Liver (tissue), 9 donors: ENCODE data around the gene INO80C. TPM values are rescaled to one million over a fixed set of nuclear protein-coding genes. Genes with fewer than 3 reads are reported as not detected.

ENCODE experiments used
- DNase-seq: peaks from one replicate; pipeline ENCODE4 v3.0.0-alpha.2; 2017; ENCODE audit warnings: low spot score
- H3K27ac ChIP-seq, 2 donors: one replicate each; pipeline ENCODE4 v1.7.0; 2013; ENCODE audit warnings: inconsistent platforms in 2 of 2, low read length in 2 of 2, control low read depth in 1 of 2, low read depth in 1 of 2, mild to moderate bottlenecking in 1 of 2
- H3K27me3 ChIP-seq, 4 donors: one replicate each; pipeline versions ENCODE4 v1.6.1 to v1.7.0; 2013; ENCODE audit warnings: low read length in 3 of 4, inconsistent platforms in 1 of 4, mild to moderate bottlenecking in 1 of 4, moderate library complexity in 1 of 4; ENCODE audit not compliant: control insufficient read depth in 4 of 4, insufficient read depth in 4 of 4
- H3K36me3 ChIP-seq, 4 donors: one replicate each; pipeline versions ENCODE4 v1.6.1 to v1.7.0; 2013; ENCODE audit warnings: low read length in 3 of 4, mild to moderate bottlenecking in 3 of 4, low read depth in 1 of 4, moderate library complexity in 1 of 4; ENCODE audit not compliant: control insufficient read depth in 4 of 4, insufficient read depth in 3 of 4
- H3K4me1 ChIP-seq, 4 donors: one replicate each; pipeline versions ENCODE4 v1.6.1 to v1.7.0; 2013; ENCODE audit warnings: low read length in 3 of 4, mild to moderate bottlenecking in 3 of 4, moderate library complexity in 1 of 4; ENCODE audit not compliant: control insufficient read depth in 4 of 4, insufficient read depth in 4 of 4
- H3K4me3 ChIP-seq, 3 donors: one replicate each; pipeline versions ENCODE4 v1.6.1 to v1.7.0; 2013; ENCODE audit warnings: low read length in 3 of 3, control low read depth in 1 of 3, low read depth in 1 of 3, mild to moderate bottlenecking in 1 of 3
- H3K9ac ChIP-seq, 2 donors: one replicate each; pipeline ENCODE4 v1.7.0; 2013; ENCODE audit warnings: low read length in 2 of 2, mild to moderate bottlenecking in 2 of 2, moderate library complexity in 2 of 2, control low read depth in 1 of 2, low read depth in 1 of 2
- H3K9me3 ChIP-seq, 4 donors: one replicate each; pipeline versions ENCODE4 v1.6.1 to v1.7.0; 2013; ENCODE audit warnings: low read length in 3 of 4; ENCODE audit not compliant: control insufficient read depth in 4 of 4
- EGR1 ChIP-seq, 2 donors: IDR thresholded peaks; 2 replicates each; pipeline ENCODE4 v1.6.1; 2016 to 2018; ENCODE audit warnings: antibody characterized with exemption in 2 of 2, low read depth in 2 of 2
- FOXA1 ChIP-seq: IDR thresholded peaks from 2 replicates; pipeline ENCODE4 v1.6.1; 2016; ENCODE audit warnings: antibody characterized with exemption
- FOXA2 ChIP-seq: IDR thresholded peaks from 2 replicates; pipeline ENCODE4 v1.6.1; 2016; ENCODE audit warnings: antibody characterized with exemption
- GABPA ChIP-seq, 2 donors: IDR thresholded peaks in 1 of 2; conservative IDR thresholded peaks in 1 of 2; 2 replicates each; pipeline ENCODE4 v1.6.1; 2016; ENCODE audit warnings: antibody characterized with exemption in 2 of 2, mild to moderate bottlenecking in 1 of 2, moderate library complexity in 1 of 2
- HNF4G ChIP-seq: IDR thresholded peaks from 2 replicates; pipeline ENCODE4 v1.6.1; 2016; ENCODE audit warnings: antibody characterized with exemption
- JUND ChIP-seq, 2 donors: IDR thresholded peaks; 2 replicates each; pipeline ENCODE4 v1.6.1; 2016; ENCODE audit warnings: antibody characterized with exemption in 2 of 2
- MAX ChIP-seq: IDR thresholded peaks from 2 replicates; pipeline ENCODE4 v1.6.1; 2016; ENCODE audit warnings: antibody characterized with exemption
- NR2F2 ChIP-seq: IDR thresholded peaks from 2 replicates; pipeline ENCODE4 v1.6.1; 2016; ENCODE audit warnings: antibody characterized with exemption
- RXRA ChIP-seq, 2 donors: IDR thresholded peaks; 2 replicates each; pipeline ENCODE4 v1.6.1; 2017 to 2018; ENCODE audit warnings: antibody characterized with exemption in 2 of 2, mild to moderate bottlenecking in 1 of 2
- SP1 ChIP-seq: IDR thresholded peaks from 2 replicates; pipeline ENCODE4 v1.6.1; 2018; ENCODE audit warnings: antibody characterized with exemption, mild to moderate bottlenecking
- TAF1 ChIP-seq: conservative IDR thresholded peaks from 2 replicates; pipeline ENCODE4 v1.6.1; 2016; ENCODE audit warnings: antibody characterized with exemption, mild to moderate bottlenecking
- YY1 ChIP-seq: IDR thresholded peaks from 2 replicates; pipeline ENCODE4 v1.6.1; 2016; ENCODE audit warnings: antibody characterized with exemption, mild to moderate bottlenecking
- WGBS: extraction: QIAGEN DNeasy Blood & Tissue Kit; methylation state at CpG from one replicate; pipeline ENCODE4 v1.1.7; 2013; 5-methylcytosine and 5-hydroxymethylcytosine counted together
- polyA plus RNA-seq, 2 donors: library from polyadenylated mRNA; stranded (reverse) in 1 of 2; unstranded in 1 of 2; fragments of 200-250 nt in 1 of 2; fragments of >200 nt in 1 of 2; fragmentation: Nextera tagmentation in 1 of 2; extraction: Ambion mirVana in 1 of 2; gene quantifications; one replicate each; pipeline versions ENCODE4 v1.2.1 to v1.2.3, GENCODE V29; 2013 to 2015
- total RNA-seq, 2 donors: library from RNA; depleted of rRNA; stranded (reverse); fragments of >200 nt; gene quantifications; one replicate each; pipeline ENCODE4 v1.2.3, GENCODE V29; 2014
- TF ChIP-seq, protein P1 (sequence below): fragments of 150-350 bp; IDR thresholded peaks from 2 replicates; pipeline ENCODE4 v1.5.1; 2017; ENCODE audit warnings: improper control_type of control experiment, low read depth, low read length; ENCODE audit not compliant: missing input control
- TF ChIP-seq, protein P2 (sequence below): IDR thresholded peaks from 2 replicates; pipeline ENCODE4 v1.6.1; 2016; ENCODE audit warnings: antibody characterized with exemption
- donor health status: healthy.
- donor health status: healthy.
- donor health status: healthy.
- donor health status: healthy.
- donor health status: healthy.

INO80C gene
- total and polyA plus RNA-seq, 4 donors = 4.6 to 13.4 (median 10.5) TPM

DNA sequence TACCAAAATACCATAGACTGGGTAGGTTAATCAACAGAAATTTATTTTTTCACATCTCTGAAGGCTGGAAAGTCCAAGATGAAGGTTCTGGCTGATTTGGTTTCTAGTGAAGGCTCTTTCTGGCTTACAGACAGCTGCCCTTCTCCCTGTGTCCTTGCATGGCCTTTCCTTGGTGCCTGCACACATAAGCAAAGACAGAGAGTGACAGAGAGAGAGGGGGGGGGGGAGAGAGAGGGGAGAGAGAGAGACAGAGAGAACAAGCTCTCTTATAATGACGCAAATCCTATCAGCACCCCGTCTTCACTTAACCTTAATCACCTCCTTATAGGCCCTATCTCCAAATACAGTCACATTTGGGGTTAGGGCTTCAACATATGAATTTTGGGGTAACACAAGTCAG is 53.9 kb downstream of the INO80C start:
- TF ChIP-seq, protein P1, sequence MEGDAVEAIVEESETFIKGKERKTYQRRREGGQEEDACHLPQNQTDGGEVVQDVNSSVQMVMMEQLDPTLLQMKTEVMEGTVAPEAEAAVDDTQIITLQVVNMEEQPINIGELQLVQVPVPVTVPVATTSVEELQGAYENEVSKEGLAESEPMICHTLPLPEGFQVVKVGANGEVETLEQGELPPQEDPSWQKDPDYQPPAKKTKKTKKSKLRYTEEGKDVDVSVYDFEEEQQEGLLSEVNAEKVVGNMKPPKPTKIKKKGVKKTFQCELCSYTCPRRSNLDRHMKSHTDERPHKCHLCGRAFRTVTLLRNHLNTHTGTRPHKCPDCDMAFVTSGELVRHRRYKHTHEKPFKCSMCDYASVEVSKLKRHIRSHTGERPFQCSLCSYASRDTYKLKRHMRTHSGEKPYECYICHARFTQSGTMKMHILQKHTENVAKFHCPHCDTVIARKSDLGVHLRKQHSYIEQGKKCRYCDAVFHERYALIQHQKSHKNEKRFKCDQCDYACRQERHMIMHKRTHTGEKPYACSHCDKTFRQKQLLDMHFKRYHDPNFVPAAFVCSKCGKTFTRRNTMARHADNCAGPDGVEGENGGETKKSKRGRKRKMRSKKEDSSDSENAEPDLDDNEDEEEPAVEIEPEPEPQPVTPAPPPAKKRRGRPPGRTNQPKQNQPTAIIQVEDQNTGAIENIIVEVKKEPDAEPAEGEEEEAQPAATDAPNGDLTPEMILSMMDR = no peak
- TF ChIP-seq FOXA1 (no peak), SP1 (no peak), MAX (no peak), TAF1 (no peak), GABPA (IDR thresholded peaks at IDR 0.05 in 1 of 2, conservative IDR thresholded peaks at IDR 0.05 in 1 of 2) (no peak), HNF4G (no peak), YY1 (no peak), EGR1 (IDR thresholded peaks at IDR 0.05; ENCODE audit: low read depth in 2 of 2) (no peak), NR2F2 (no peak), JUND (IDR thresholded peaks at IDR 0.05) (no peak)
- TF ChIP-seq, protein P2, sequence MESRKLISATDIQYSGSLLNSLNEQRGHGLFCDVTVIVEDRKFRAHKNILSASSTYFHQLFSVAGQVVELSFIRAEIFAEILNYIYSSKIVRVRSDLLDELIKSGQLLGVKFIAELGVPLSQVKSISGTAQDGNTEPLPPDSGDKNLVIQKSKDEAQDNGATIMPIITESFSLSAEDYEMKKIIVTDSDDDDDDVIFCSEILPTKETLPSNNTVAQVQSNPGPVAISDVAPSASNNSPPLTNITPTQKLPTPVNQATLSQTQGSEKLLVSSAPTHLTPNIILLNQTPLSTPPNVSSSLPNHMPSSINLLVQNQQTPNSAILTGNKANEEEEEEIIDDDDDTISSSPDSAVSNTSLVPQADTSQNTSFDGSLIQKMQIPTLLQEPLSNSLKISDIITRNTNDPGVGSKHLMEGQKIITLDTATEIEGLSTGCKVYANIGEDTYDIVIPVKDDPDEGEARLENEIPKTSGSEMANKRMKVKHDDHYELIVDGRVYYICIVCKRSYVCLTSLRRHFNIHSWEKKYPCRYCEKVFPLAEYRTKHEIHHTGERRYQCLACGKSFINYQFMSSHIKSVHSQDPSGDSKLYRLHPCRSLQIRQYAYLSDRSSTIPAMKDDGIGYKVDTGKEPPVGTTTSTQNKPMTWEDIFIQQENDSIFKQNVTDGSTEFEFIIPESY = no peak
- Histone ChIP-seq H3K9me3 (no peaks in the 10 kb centered on the region), H3K4me3 (no peak overlapping the region), H3K4me1 (no peaks in the 10 kb centered on the region), H3K27me3 (no peaks in the 10 kb centered on the region), H3K36me3 (no peaks in the 10 kb centered on the region), H3K27ac (no peak overlapping the region), H3K9ac (no peak overlapping the region)
- DNase-seq = no peak
- 92% methylated on average over 2 of the region's 2 CpGs for WGBS

GRCh38 chr18:35443434-35443833 is 54.3 kb downstream of the INO80C start:
- WGBS = 79% methylated on average over 3 of the region's 3 CpGs
- no peak for TF ChIP-seq MAX
- no peak for TF ChIP-seq NR2F2
- no peak for TF ChIP-seq FOXA1
- TF ChIP-seq, protein P2 = no peak
- no peak for TF ChIP-seq FOXA2
- no peak for TF ChIP-seq RXRA (IDR thresholded peaks at IDR 0.05)
- TF ChIP-seq HNF4G = no peak
- no peak for TF ChIP-seq YY1
- TF ChIP-seq GABPA (IDR thresholded peaks at IDR 0.05 in 1 of 2, conservative IDR thresholded peaks at IDR 0.05 in 1 of 2) = no peak
- no peak for TF ChIP-seq JUND (IDR thresholded peaks at IDR 0.05)
- no peak overlapping the region for H3K9ac ChIP-seq
- no peaks in the 10 kb centered on the region for H3K4me1 ChIP-seq
- H3K27me3 ChIP-seq = no peaks in the 10 kb centered on the region
- no peak for DNase-seq
- H3K27ac ChIP-seq = no peak overlapping the region
- H3K4me3 ChIP-seq = no peak overlapping the region
- H3K36me3 ChIP-seq = no peaks in the 10 kb centered on the region
- no peaks in the 10 kb centered on the region for H3K9me3 ChIP-seq
